H9 (cell line): ENCODE results near the gene C1QA. TPM values are rescaled to one million over a fixed set of nuclear protein-coding genes. Genes with fewer than 3 reads are reported as not detected.

Experiments
- DNase-seq: peaks from one replicate; pipeline ENCODE4 v3.0.0-alpha.2; 2017
- H2AFZ ChIP-seq: one replicate; pipeline ENCODE4 v1.6.1; 2013; ENCODE audit warnings: mild to moderate bottlenecking, low read length, control low read depth, moderate library complexity
- H2AK5ac ChIP-seq: 2 replicates; pipeline ENCODE4 v1.6.1; 2013; ENCODE audit warnings: low read length, control low read depth, mixed read lengths; ENCODE audit not compliant: insufficient read length
- H2BK120ac ChIP-seq: one replicate; pipeline ENCODE4 v1.6.1; 2013; ENCODE audit warnings: low read depth, mild to moderate bottlenecking, low read length, control low read depth, inconsistent platforms; ENCODE audit not compliant: poor library complexity, severe bottlenecking
- H2BK12ac ChIP-seq: 2 replicates; pipeline ENCODE4 v1.6.1; 2013; ENCODE audit warnings: low read length, control low read depth, mixed read lengths, low read depth; ENCODE audit not compliant: insufficient read length
- H2BK15ac ChIP-seq: 2 replicates; pipeline ENCODE4 v1.6.1; 2013; ENCODE audit warnings: low read depth, low read length, control low read depth
- H2BK20ac ChIP-seq: one replicate; pipeline ENCODE4 v1.6.1; 2013; ENCODE audit warnings: low read depth, mild to moderate bottlenecking, low read length, control low read depth, inconsistent platforms; ENCODE audit not compliant: poor library complexity, severe bottlenecking
- H2BK5ac ChIP-seq: 2 replicates; pipeline ENCODE4 v1.6.1; 2013; ENCODE audit warnings: low read length, control low read depth, mixed read lengths; ENCODE audit not compliant: insufficient read length
- H3K14ac ChIP-seq: 2 replicates; pipeline ENCODE4 v1.6.1; 2013; ENCODE audit warnings: low read length, control low read depth; ENCODE audit not compliant: insufficient read depth
- H3K18ac ChIP-seq: 2 replicates; pipeline ENCODE4 v1.6.1; 2013; ENCODE audit warnings: low read depth, mild to moderate bottlenecking, mixed read lengths, low read length, control low read depth; ENCODE audit not compliant: insufficient read length
- H3K23ac ChIP-seq: 2 replicates; pipeline ENCODE4 v1.6.1; 2013; ENCODE audit warnings: low read length, control low read depth, mixed read lengths, low read depth; ENCODE audit not compliant: insufficient read length
- H3K23me2 ChIP-seq: 2 replicates; pipeline ENCODE4 v1.6.1; 2013; ENCODE audit warnings: low read depth, mild to moderate bottlenecking, mixed read lengths, low read length, control low read depth; ENCODE audit not compliant: insufficient read length, poor library complexity, severe bottlenecking
- H3K27ac ChIP-seq: 2 replicates; pipeline ENCODE4 v1.5.1; 2013; ENCODE audit warnings: low read length, control low read depth, mixed read lengths, low read depth; ENCODE audit not compliant: insufficient read length
- H3K27me3 ChIP-seq: 2 replicates; pipeline ENCODE4 v1.6.1; 2013; ENCODE audit warnings: low read length, control low read depth, inconsistent platforms; ENCODE audit not compliant: insufficient read depth
- H3K4ac ChIP-seq: 2 replicates; pipeline ENCODE4 v1.6.1; 2013; ENCODE audit warnings: low read depth, mild to moderate bottlenecking, control low read depth, inconsistent platforms, low read length, moderate library complexity
- H3K4me1 ChIP-seq: 2 replicates; pipeline ENCODE4 v1.6.1; 2013; ENCODE audit warnings: low read length, control low read depth, inconsistent platforms; ENCODE audit not compliant: insufficient read depth
- H3K4me2 ChIP-seq: 2 replicates; pipeline ENCODE4 v1.6.1; 2013; ENCODE audit warnings: low read length, control low read depth, mixed read lengths; ENCODE audit not compliant: insufficient read length, insufficient read depth
- H3K56ac ChIP-seq: 2 replicates; pipeline ENCODE4 v1.6.1; 2013; ENCODE audit warnings: low read depth, mild to moderate bottlenecking, mixed read lengths, low read length, control low read depth; ENCODE audit not compliant: insufficient read length
- H3K79me1 ChIP-seq: 2 replicates; pipeline ENCODE4 v1.6.1; 2013; ENCODE audit warnings: low read depth, mild to moderate bottlenecking, moderate library complexity, low read length, control low read depth, inconsistent platforms; ENCODE audit not compliant: insufficient read depth, poor library complexity, severe bottlenecking
- H3K79me2 ChIP-seq: 2 replicates; pipeline ENCODE4 v1.6.1; 2013; ENCODE audit warnings: low read length, control low read depth, inconsistent platforms; ENCODE audit not compliant: insufficient read depth
- H3K9ac ChIP-seq: 2 replicates; pipeline ENCODE4 v1.6.1; 2013; ENCODE audit warnings: low read length, control low read depth, mixed read lengths; ENCODE audit not compliant: insufficient read length; ENCODE audit errors: extremely low read depth
- H3K9me3 ChIP-seq: one replicate; pipeline ENCODE4 v1.6.1; 2013; ENCODE audit warnings: low read depth, low read length, inconsistent platforms; ENCODE audit not compliant: control insufficient read depth
- H3T11ph ChIP-seq: one replicate; pipeline ENCODE4 v1.6.1; 2013; ENCODE audit warnings: mild to moderate bottlenecking, low read length, control low read depth, inconsistent platforms
- H4K20me1 ChIP-seq: one replicate; pipeline ENCODE4 v1.6.1; 2013; ENCODE audit not compliant: control insufficient read depth, insufficient read length, insufficient read depth
- H4K5ac ChIP-seq: 2 replicates; pipeline ENCODE4 v1.6.1; 2013; ENCODE audit warnings: low read depth, mild to moderate bottlenecking, mixed read lengths, low read length, control low read depth; ENCODE audit not compliant: insufficient read length
- H4K8ac ChIP-seq: replicated peaks from 2 replicates; pipeline ENCODE4 v1.6.1; 2013; ENCODE audit warnings: low read length, control low read depth, mixed read lengths, low read depth; ENCODE audit not compliant: insufficient read length
- H4K91ac ChIP-seq: 2 replicates; pipeline ENCODE4 v1.6.1; 2013; ENCODE audit warnings: low read depth, mild to moderate bottlenecking, moderate library complexity, mixed read lengths, low read length, control low read depth; ENCODE audit not compliant: insufficient read length
- H3K27ac Mint-ChIP-seq, 3 experiments: 2 replicates in 2 of 3; 3 replicates in 1 of 3; pipeline ENCODE4 v1.8.0; 2020 to 2021; ENCODE audit warnings: mixed read lengths in 3 of 3, mild to moderate bottlenecking in 1 of 3, moderate library complexity in 1 of 3
- H3K27me3 Mint-ChIP-seq: 2 replicates; pipeline ENCODE4 v1.8.0; 2021; ENCODE audit warnings: low read depth, mild to moderate bottlenecking, moderate library complexity, mixed read lengths
- H3K36me3 Mint-ChIP-seq, 3 experiments: 2 replicates in 2 of 3; 3 replicates in 1 of 3; pipeline ENCODE4 v1.8.0; 2020 to 2021; ENCODE audit warnings: low read depth in 3 of 3, mixed read lengths in 3 of 3; ENCODE audit not compliant: insufficient read depth in 1 of 3
- H3K4me1 Mint-ChIP-seq, 2 experiments: 2 replicates each; pipeline ENCODE4 v1.8.0; 2020; ENCODE audit warnings: mixed read lengths in 2 of 2
- H3K4me3 Mint-ChIP-seq, 2 experiments: 2 replicates in 1 of 2; 3 replicates in 1 of 2; pipeline ENCODE4 v1.8.0; 2020 to 2021; ENCODE audit warnings: mild to moderate bottlenecking in 2 of 2, mixed read lengths in 2 of 2, moderate library complexity in 1 of 2
- H3K9me3 Mint-ChIP-seq, 2 experiments: 2 replicates in 1 of 2; 3 replicates in 1 of 2; pipeline ENCODE4 v1.8.0; 2020; ENCODE audit warnings: mild to moderate bottlenecking in 2 of 2, mixed read lengths in 2 of 2, moderate library complexity in 1 of 2
- WGBS: extraction: QIAGEN DNeasy Blood & Tissue Kit; methylation state at CpG from one replicate; pipeline ENCODE4 v1.1.7; 2013; ENCODE audit warnings: missing lambda C conversion rate, low lambda C conversion rate, mixed read lengths; ENCODE audit not compliant: insufficient read length; ENCODE audit errors: extremely low coverage; 5-methylcytosine and 5-hydroxymethylcytosine counted together
- total RNA-seq: library from RNA; stranded (reverse); gene quantifications from 2 replicates; pipeline ENCODE4 v1.2.1, GENCODE V29; 2021
- TF ChIP-seq, protein P1 (sequence below): fragments of 200-600 bp; sonication (generic); conservative IDR thresholded peaks from 3 replicates; pipeline ENCODE4 v1.8.0; 2021; ENCODE audit warnings: antibody characterized with exemption, mild to moderate bottlenecking

Gene C1QA
- total RNA-seq, 1 experiment from 2014 or later: not detected

DNA sequence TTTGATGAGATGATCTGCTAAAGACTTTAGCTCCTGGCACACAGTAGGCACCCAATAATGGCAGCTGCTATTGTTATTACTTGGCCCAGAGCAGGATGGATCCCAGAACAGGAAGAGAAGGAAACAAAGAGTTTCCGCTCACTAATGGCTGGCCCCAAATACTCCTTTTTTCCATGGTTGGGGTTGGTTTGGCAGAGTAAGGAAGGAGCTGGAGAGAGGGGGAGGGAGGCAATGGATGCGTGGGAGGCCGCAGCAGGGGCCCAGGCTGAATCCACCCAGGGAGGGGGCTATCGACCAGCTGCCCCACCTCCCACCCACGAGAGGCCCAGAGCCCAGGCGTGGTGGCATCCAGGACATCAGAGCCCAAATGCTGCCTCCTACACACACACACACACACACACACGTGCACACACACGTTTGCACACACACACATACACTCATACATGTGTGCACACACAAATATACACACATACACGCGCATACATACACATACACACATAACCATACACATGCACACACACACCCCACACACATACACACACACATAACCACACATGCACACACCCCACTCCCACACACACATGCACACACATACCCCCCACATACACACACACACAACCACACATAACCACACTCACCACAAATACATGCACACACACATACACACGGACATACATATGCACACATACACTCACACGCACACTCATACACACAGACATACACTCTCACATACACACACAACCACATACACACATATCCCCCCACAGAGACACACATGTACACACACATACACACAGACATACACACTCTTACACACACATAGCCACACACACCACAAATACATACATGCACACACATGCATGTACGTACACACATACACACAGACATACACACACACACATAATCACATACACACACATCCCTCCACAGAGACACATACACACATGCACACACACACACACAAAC, 41.8 kb downstream of the C1QA start:
- H2BK12ac ChIP-seq: no peak overlapping the region
- no peak overlapping the region for H2AK5ac ChIP-seq
- H3K23ac ChIP-seq: no peak overlapping the region
- H4K91ac ChIP-seq: no peak overlapping the region
- no peaks in the 10 kb centered on the region for H3K27me3 ChIP-seq
- H3K79me2 ChIP-seq: no peaks in the 10 kb centered on the region
- no peaks in the 10 kb centered on the region for H3K23me2 ChIP-seq
- Mint-ChIP-seq H3K4me3 (no peak overlapping the region), H3K27ac (no peak overlapping the region; a peak in 1 of 7 replicates), H3K4me1 (peaks cover 0 to 7% of the 10 kb centered on the region in 2 experiments; a peak in 3 of 4 replicates), H3K9me3 (no peaks in the 10 kb centered on the region), H3K36me3 (no peaks in the 10 kb centered on the region), H3K27me3 (peaks cover 5% of the 10 kb centered on the region; the same call in 1 of the 2 replicates)
- H3K4me1 ChIP-seq: peaks cover 7% of the 10 kb centered on the region; the same call in 1 of the 2 replicates
- no peak overlapping the region for H4K8ac ChIP-seq
- no peak overlapping the region for H3K4me2 ChIP-seq
- no CpG with 5 or more reads among the region's 13 CpGs for WGBS
- TF ChIP-seq, protein P1, sequence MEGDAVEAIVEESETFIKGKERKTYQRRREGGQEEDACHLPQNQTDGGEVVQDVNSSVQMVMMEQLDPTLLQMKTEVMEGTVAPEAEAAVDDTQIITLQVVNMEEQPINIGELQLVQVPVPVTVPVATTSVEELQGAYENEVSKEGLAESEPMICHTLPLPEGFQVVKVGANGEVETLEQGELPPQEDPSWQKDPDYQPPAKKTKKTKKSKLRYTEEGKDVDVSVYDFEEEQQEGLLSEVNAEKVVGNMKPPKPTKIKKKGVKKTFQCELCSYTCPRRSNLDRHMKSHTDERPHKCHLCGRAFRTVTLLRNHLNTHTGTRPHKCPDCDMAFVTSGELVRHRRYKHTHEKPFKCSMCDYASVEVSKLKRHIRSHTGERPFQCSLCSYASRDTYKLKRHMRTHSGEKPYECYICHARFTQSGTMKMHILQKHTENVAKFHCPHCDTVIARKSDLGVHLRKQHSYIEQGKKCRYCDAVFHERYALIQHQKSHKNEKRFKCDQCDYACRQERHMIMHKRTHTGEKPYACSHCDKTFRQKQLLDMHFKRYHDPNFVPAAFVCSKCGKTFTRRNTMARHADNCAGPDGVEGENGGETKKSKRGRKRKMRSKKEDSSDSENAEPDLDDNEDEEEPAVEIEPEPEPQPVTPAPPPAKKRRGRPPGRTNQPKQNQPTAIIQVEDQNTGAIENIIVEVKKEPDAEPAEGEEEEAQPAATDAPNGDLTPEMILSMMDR: no peak
- no peak overlapping the region for H2BK20ac ChIP-seq
- no peak overlapping the region for H3K9ac ChIP-seq
- no peak overlapping the region for H3K56ac ChIP-seq
- H2BK5ac ChIP-seq: no peak overlapping the region
- no peaks in the 10 kb centered on the region for H3K79me1 ChIP-seq
- no peak overlapping the region for H3K27ac ChIP-seq
- no peak overlapping the region for H3K18ac ChIP-seq
- DNase-seq: no peak
- H2AFZ ChIP-seq: no peak overlapping the region
- no peak overlapping the region for H2BK15ac ChIP-seq
- no peak overlapping the region for H2BK120ac ChIP-seq
- no peak overlapping the region for H3K4ac ChIP-seq
- H3T11ph ChIP-seq: no peak overlapping the region
- H4K20me1 ChIP-seq: no peaks in the 10 kb centered on the region
- no peak overlapping the region for H4K5ac ChIP-seq
- H3K14ac ChIP-seq: no peak overlapping the region
- no peaks in the 10 kb centered on the region for H3K9me3 ChIP-seq
